HCT116 (cell line): Measurements from ENCODE around the gene HELZ2.

ENCODE experiments used
- CTCF ChIP-seq, 3 experiments: fragments of 200-600 bp in 1 of 3; sonication (generic) in 1 of 3; IDR thresholded peaks in 2 of 3; conservative IDR thresholded peaks in 1 of 3; 2 replicates each; pipeline ENCODE4 v1.5.1; 2012 to 2017; ENCODE audit warnings: low read depth in 2 of 3, low read length in 2 of 3, antibody characterized with exemption in 1 of 3, borderline replicate concordance in 1 of 3, control low read depth in 1 of 3, mild to moderate bottlenecking in 1 of 3, mixed read lengths in 1 of 3, mixed run types in 1 of 3, moderate library complexity in 1 of 3; ENCODE audit not compliant: insufficient read depth in 1 of 3
- JUND ChIP-seq: IDR thresholded peaks from 2 replicates; pipeline ENCODE4 v1.6.1; 2012
- POLR2A ChIP-seq: IDR thresholded peaks from 2 replicates; pipeline ENCODE4 v1.7.0; 2011; ENCODE audit warnings: borderline replicate concordance; ENCODE audit not compliant: insufficient read depth, insufficient read length; ENCODE audit errors: extremely low read depth
- RAD21 ChIP-seq: IDR thresholded peaks from 2 replicates; pipeline ENCODE4 v1.6.1; 2012; ENCODE audit warnings: low read depth, mild to moderate bottlenecking

- TF ChIP-seq JUND (no peak), POLR2A (no peak), CTCF (IDR thresholded peaks at IDR 0.05 in 2 of 3, conservative IDR thresholded peaks at IDR 0.05 in 1 of 3; ENCODE audit: borderline replicate concordance in 1 of 3, insufficient read depth in 1 of 3, low read depth in 2 of 3, low read length in 2 of 3) (no peak), RAD21 (no peak)
These were observed 21.4 kb downstream of the HELZ2 start for GRCh38 chr20:63552481-63553249.
